NCI-H82 (cell line): Measurements from ENCODE around the gene GABBR2.

Source experiments
- DNase-seq: peaks from one replicate; lab custom pipeline; 2025; lab: John Stamatoyannopoulos, UW

GABBR2 gene

GRCh38 chr9:98402019-98402840, 306.5 kb downstream of the GABBR2 start:
- DNase-seq, result peak; percentile 74

GRCh38 chr9:98401140-98402018, 307.4 kb downstream of the GABBR2 start:
- peak; percentile 83 for DNase-seq

GRCh38 chr9:98399950-98400683, 308.6 kb downstream of the GABBR2 start:
- no peak for DNase-seq

DNA sequence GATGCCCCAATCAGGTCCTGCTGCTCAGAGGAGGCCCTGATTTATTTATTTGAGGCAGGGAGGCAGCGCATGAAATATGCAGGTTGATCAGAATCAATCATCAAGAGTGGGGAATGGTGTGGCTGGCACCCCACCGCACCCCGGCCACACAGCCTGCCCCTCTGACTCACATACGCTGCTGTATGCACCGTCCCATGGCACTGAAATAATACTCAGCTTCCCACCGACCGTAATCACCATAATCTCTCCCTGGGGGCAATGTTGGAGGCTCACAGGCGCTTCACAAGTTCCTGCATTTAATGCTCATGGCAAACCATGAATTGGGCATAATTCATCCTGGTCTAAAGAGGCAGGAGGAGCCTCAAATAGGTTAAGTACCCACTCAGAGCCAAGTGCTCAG, 312.1 kb downstream of the GABBR2 start:
- DNase-seq, result peak; percentile 24

GRCh38 chr9:98396236-98396635, 312.5 kb downstream of the GABBR2 start:
- no peak for DNase-seq

DNA sequence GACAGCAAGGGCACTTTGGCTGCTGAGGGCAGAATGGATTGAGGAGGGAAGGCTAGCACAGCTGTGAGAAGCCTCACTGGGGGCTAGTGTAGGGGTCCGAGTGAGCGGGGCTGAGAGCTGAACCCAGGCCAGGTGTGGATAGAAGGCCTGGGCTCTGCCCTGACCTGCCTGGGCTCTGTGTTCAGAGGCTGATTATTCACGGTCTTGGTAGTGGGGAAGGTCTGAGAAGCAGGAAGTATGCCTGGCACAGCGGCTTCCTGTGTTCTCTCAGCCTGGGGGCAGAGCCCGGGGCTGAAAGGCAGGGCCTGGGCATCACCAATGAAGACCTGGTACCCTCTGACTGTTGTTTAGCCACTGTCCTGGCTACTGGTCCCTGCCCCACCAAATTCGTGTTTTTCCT, 316.9 kb downstream of the GABBR2 start:
- no peak for DNase-seq

- no peak for DNase-seq
Observed at GRCh38 chr9:98391406-98391805, 317.3 kb downstream of the GABBR2 start.

GRCh38 chr9:98385751-98386150, 323.0 kb downstream of the GABBR2 start:
- no peak for DNase-seq

- DNase-seq, result peak; percentile 21
Observed at GRCh38 chr9:98383758-98384157, 325.0 kb downstream of the GABBR2 start.

DNA sequence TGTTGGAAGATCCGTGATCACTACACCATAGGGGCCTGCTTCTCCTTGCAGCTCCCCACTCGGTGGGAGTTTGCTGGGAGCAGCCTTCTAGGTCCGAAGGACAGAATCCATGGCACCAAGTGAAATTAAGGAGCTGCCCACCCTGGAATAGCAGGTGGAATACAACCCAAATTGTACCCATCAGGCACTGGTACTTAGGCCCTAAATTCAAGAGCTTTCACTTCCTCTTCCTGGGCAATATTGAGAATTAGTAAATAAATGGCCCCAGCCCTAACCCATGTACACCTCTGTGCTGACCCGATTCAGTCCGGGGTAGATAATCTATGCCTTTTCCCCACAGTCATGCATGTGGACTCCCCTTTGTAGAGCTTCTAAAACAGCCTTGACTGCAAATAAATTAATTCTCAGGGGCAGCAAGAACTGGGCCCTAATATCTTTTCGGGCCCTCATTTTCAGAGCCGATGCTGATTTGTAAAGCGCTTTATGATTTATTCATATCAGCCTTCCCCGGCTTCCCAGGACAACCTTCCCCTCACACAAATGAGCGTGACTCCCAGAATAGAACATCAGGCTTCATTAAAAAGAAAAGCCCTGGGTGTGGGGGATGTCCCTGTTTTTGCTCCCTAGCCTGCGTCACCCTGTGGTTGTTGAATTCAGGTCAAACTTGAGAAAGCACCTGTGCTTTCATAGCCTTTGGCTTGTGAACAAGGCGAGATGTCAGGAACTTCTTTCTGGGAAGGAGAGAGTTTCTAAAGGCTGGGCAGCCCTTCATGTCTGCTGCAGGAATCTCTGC, 327.2 kb downstream of the GABBR2 start:
- no peak for DNase-seq

DNA sequence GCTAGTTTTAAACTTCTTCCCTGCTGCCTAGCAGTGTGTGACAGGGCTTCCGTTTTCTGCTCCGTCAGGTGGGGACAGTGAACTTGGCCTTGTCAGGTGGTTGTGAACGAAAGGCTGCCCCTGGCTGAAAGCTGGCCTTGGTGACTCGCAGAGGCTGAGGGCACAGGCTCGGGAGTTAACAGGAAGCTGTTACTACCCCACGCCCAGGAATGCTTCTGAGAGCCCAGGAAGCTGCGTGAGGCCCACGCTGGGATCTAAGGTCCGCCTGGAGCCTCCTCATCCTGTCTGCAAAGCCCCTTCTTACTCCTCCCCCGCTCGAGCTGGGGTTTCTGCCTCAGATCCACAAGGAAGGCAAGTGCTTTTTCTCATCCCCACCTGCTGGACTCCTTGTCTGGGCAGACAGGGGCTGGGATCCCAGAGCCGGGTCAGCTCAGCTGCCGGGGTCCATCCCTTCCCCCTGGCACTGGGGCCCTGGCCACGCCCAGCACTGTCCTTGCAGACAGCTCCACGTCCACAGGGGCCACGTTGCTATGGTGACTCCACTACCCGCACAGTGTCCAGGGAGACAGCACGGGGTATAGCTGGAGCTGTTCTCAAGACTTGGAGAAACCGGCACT, 328.6 kb downstream of the GABBR2 start:
- peak; percentile 24 for DNase-seq

- no peak for DNase-seq
Observed at GRCh38 chr9:98379572-98379971, 329.2 kb downstream of the GABBR2 start.

DNA sequence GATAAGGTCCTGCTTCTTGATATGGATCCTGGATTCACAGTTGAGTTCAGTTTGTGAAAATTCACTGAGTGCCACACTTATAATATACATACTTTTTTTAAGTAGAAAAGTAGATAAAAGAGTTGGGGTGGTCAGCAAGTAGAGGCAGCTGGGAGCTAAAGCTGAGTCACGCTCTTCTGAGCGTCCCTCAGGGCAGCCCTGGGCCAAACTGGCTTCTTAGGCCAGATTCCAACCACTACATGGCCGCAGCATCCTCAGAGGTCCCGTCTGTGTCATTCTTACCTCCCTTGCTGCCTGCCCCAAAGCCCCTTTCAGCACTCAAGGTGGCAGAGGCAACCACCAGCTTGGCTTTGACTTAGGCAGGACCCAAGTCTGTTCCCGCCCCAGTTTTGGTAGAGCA, 329.9 kb downstream of the GABBR2 start:
- no peak for DNase-seq

- DNase-seq, result no peak
Observed at GRCh38 chr9:98378206-98378780, 330.4 kb downstream of the GABBR2 start.

DNA sequence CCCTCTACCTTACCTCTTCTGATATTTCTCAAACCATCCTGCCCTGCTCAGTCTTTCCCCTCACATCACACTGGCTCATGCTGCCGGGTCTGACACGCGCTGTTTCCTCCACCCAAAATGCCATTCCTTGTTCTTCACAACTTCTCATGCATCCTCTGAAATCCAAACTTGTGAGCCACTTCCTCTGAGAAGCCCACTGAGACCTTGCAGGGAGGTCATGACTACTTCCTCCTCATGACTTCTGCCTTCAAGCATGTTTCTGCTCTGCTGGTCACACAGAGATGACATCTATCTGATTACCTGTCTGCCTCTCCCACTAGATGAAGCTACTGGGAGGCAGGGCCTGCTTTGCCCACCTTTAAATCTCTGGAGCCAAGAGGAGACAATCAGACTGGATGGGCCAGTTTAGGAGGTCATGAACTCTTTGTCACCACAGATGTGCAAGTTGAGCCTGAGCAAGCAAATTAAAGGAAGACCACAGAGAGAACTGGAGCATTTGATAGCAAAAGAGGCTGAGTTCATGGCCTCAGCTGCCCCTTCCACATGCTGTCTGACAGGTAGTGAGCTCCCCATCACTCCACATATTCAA, 333.5 kb downstream of the GABBR2 start:
- DNase-seq, result no peak

- no peak for DNase-seq
Observed at GRCh38 chr9:98374385-98375051, 334.2 kb downstream of the GABBR2 start.

DNA sequence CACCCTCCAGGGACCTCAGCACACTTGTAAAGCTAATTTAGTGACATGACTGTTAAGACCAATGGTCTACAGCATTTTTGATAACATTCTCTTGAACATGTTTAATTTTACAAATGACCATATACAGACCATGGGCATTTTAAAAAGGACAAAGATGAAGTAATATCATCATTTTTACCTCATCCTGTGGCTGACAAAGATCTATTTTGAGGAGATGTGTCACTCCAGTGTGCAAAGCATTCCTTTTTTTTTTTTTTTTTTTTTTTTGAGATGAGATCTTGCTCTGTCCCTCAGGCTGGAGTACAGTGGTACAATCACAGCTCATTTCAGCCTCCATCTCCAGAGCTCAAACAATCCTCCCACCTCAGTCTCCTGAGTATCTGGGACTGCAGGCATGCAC, 335.1 kb downstream of the GABBR2 start:
- DNase-seq, result no peak

- DNase-seq, result no peak
Observed at GRCh38 chr9:98372077-98372836, 336.5 kb downstream of the GABBR2 start.

- no peak for DNase-seq
Observed at GRCh38 chr9:98370976-98371315, 337.8 kb downstream of the GABBR2 start.
